GM12878 (cell line): ENCODE results near the gene BRD3. TPM values are rescaled to one million over a fixed set of nuclear protein-coding genes. Genes with fewer than 3 reads are reported as not detected.

Experiments
- ATAC-seq: fragments of 200-7000 bp; cut with Tn5 transposase; 3 replicates; pipeline ENCODE4 v1.9.1; 2020; ENCODE audit warnings: mild to moderate bottlenecking, moderate library complexity
- BruUV-seq: library from RNA; stranded (reverse); fragments of 400-500 nt; replicated peaks from 2 replicates; lab custom pipeline; 2021; lab: Mats Ljungman, UMichigan
- CTCF ChIA-PET: fragments of 300-600 bp; sonication (Branson Sonifier 250); formaldehyde crosslinking; extraction: SDS; loops from one replicate; lab custom pipeline; 2021; ENCODE audit warnings: inconsistent platforms; lab: Yijun Ruan, JAX
- POLR2A ChIA-PET: fragments of 350-600 bp; formaldehyde crosslinking; extraction: SDS; loops from one replicate; lab custom pipeline; 2021; ENCODE audit warnings: inconsistent platforms; lab: Charles Lee
- RAD21 ChIA-PET: fragments of 300-600 bp; sonication (Branson Sonifier 250); formaldehyde crosslinking; loops from one replicate; lab custom pipeline; 2023; ENCODE audit warnings: antibody characterized with exemption; ENCODE audit not compliant: unreplicated experiment; lab: Charles Lee
- SMC1A ChIA-PET: fragments of 300-600 bp; sonication (Branson Sonifier 250); formaldehyde crosslinking; loops from one replicate; lab custom pipeline; 2023; ENCODE audit not compliant: unreplicated experiment, uncharacterized antibody; lab: Charles Lee
- DNase-seq: peaks from one replicate; pipeline ENCODE4 v3.0.0-alpha.2; 2011; ENCODE audit warnings: low read depth, low spot score
- FAIRE-seq: peaks from 3 replicates; lab custom pipeline; 2011; peaks lifted over from hg19 to GRCh38; lab: Jason Lieb, UNC
- H2AFZ ChIP-seq: 2 replicates; pipeline ENCODE4 v1.6.0; 2011; ENCODE audit warnings: low read depth, low read length, control low read depth; ENCODE audit not compliant: control insufficient read depth
- H3K27ac ChIP-seq: 2 replicates; pipeline ENCODE4 v1.5.1; 2011; ENCODE audit warnings: control low read depth; ENCODE audit not compliant: control insufficient read depth, insufficient read depth
- H3K27me3 ChIP-seq, 2 experiments: replicated peaks in 1 of 2; 2 replicates each; pipeline versions ENCODE4 v1.6.0 to v1.6.1; 2011; ENCODE audit warnings: low read length in 1 of 2; ENCODE audit not compliant: control insufficient read depth in 2 of 2, insufficient read depth in 2 of 2
- H3K36me3 ChIP-seq, 2 experiments: 2 replicates each; pipeline ENCODE4 v1.5.1; 2011; ENCODE audit warnings: low read length in 1 of 2; ENCODE audit not compliant: control insufficient read depth in 2 of 2, insufficient read depth in 2 of 2
- H3K4me1 ChIP-seq: 2 replicates; pipeline ENCODE4 v1.6.1; 2011; ENCODE audit warnings: mild to moderate bottlenecking, low read length, moderate library complexity, mixed read lengths; ENCODE audit not compliant: control insufficient read depth, insufficient read depth
- H3K4me2 ChIP-seq: 2 replicates; pipeline ENCODE4 v1.6.0; 2011; ENCODE audit warnings: control low read depth; ENCODE audit not compliant: control insufficient read depth, insufficient read depth
- H3K4me3 ChIP-seq: fragments of 200-600 bp; sonication (generic); 2 replicates; pipeline ENCODE4 v1.5.1; 2016
- H3K79me2 ChIP-seq: 2 replicates; pipeline ENCODE4 v1.6.0; 2011; ENCODE audit warnings: low read length; ENCODE audit not compliant: control insufficient read depth, insufficient read depth
- H3K9ac ChIP-seq: 2 replicates; pipeline ENCODE4 v1.8.0; 2011; ENCODE audit warnings: low read length, control low read depth, mixed read lengths; ENCODE audit not compliant: control insufficient read depth, insufficient read depth
- H3K9me3 ChIP-seq: replicated peaks from 3 replicates; pipeline ENCODE4 v1.5.1; 2011; ENCODE audit warnings: mild to moderate bottlenecking, low read length; ENCODE audit not compliant: control insufficient read depth, insufficient read depth
- H4K20me1 ChIP-seq: 2 replicates; pipeline ENCODE4 v1.6.0; 2011; ENCODE audit not compliant: control insufficient read depth, insufficient read depth
- ATF7 ChIP-seq: fragments of 450-650 bp; IDR thresholded peaks from 2 replicates; pipeline ENCODE4 v1.6.1; 2016; ENCODE audit warnings: low read depth, mild to moderate bottlenecking
- BACH1 ChIP-seq: fragments of 450-650 bp; IDR thresholded peaks from 2 replicates; pipeline ENCODE4 v1.6.1; 2017; ENCODE audit warnings: mild to moderate bottlenecking, borderline replicate concordance
- EP300 ChIP-seq, 2 experiments: fragments of 150-350 bp in 1 of 2; IDR thresholded peaks; 2 replicates each; pipeline ENCODE4 v1.6.1; 2011 to 2012; ENCODE audit warnings: low read depth in 2 of 2, low read length in 2 of 2, borderline replicate concordance in 1 of 2, improper control_type of control experiment in 1 of 2, inconsistent platforms in 1 of 2; ENCODE audit not compliant: control insufficient read depth in 1 of 2
- EZH2 ChIP-seq: IDR thresholded peaks from 2 replicates; pipeline ENCODE4 v1.6.1; 2012; ENCODE audit warnings: low read depth, mild to moderate bottlenecking, control low read depth, inconsistent platforms, low read length, borderline replicate concordance; ENCODE audit not compliant: control insufficient read depth
- KAT2A ChIP-seq: conservative IDR thresholded peaks from 2 replicates; pipeline ENCODE4 v1.6.1; 2011; ENCODE audit warnings: low read depth, low read length; ENCODE audit not compliant: control insufficient read depth
- PAX5 ChIP-seq: IDR thresholded peaks from 2 replicates; pipeline ENCODE4 v1.6.1; 2011; ENCODE audit warnings: low read depth, low read length, borderline replicate concordance
- POU2F2 ChIP-seq: IDR thresholded peaks from 3 replicates; pipeline ENCODE4 v1.6.1; 2011; ENCODE audit warnings: low read depth, mild to moderate bottlenecking, low read length, borderline replicate concordance
- SREBF1 ChIP-seq: IDR thresholded peaks from 2 replicates; pipeline ENCODE4 v1.6.1; 2012; ENCODE audit warnings: mild to moderate bottlenecking, low read length
- YBX1 ChIP-seq: fragments of 450-650 bp; IDR thresholded peaks from 2 replicates; pipeline ENCODE4 v1.6.1; 2016; ENCODE audit warnings: antibody characterized with exemption
- ZNF622 ChIP-seq: fragments of 450-650 bp; IDR thresholded peaks from 2 replicates; pipeline ENCODE4 v1.6.1; 2017; ENCODE audit warnings: mild to moderate bottlenecking, inconsistent platforms
- WGBS: methylation state at CpG from one replicate; pipeline ENCODE4 v1.1.6; 2016; ENCODE audit warnings: low lambda C conversion rate; ENCODE audit not compliant: insufficient replicate concordance, insufficient coverage; ENCODE audit errors: missing lambda C conversion rate; 5-methylcytosine and 5-hydroxymethylcytosine counted together
- in situ Hi-C: fragments of 300-500 bp; cut with MboI; formaldehyde crosslinking; loops from 9 replicates; pipeline ENCODE4 v1.14.3; 2018; ENCODE audit warnings: mixed read lengths
- intact Hi-C: fragments of 100-400 bp; cut with micrococcal nuclease; formaldehyde crosslinking; loops from one replicate; pipeline ENCODE4 v1.14.2; 2022; ENCODE audit not compliant: unreplicated experiment
- polyA plus RNA-seq, 11 experiments: library from polyadenylated mRNA; depleted of rRNA in 4 of 11; unstranded in 6 of 11; stranded (reverse) in 5 of 11; fragments of >200 nt; fragmentation: Nextera tagmentation in 4 of 11; fragmentation: Illumina TruSeq in 1 of 11; extraction: Ambion mirVana in 4 of 11; extraction: Trizol in 1 of 11; gene quantifications; 1 replicate in 1 of 11; 2 replicates in 10 of 11; pipeline versions ENCODE4 v1.2.1 to v1.2.3, GENCODE V29; 2011 to 2016; ENCODE audit warnings: inconsistent platforms in 2 of 11, missing spikeins in 2 of 11, low read depth in 1 of 11
- total RNA-seq, 4 experiments: library from RNA; depleted of rRNA in 3 of 4; stranded (reverse); fragments of >200 nt in 3 of 4; fragmentation: Illumina TruSeq in 1 of 4; extraction: Trizol in 1 of 4; gene quantifications; 2 replicates each; pipeline versions ENCODE4 v1.2.1 to v1.2.3, GENCODE V29; 2013 to 2021
- TF ChIP-seq, protein P1 (sequence below): fragments of 450-650 bp; conservative IDR thresholded peaks from 2 replicates; pipeline ENCODE4 v1.6.1; 2017; ENCODE audit warnings: mild to moderate bottlenecking, moderate library complexity
- TF ChIP-seq, protein P2 (sequence below): fragments of 150-350 bp; IDR thresholded peaks from 2 replicates; pipeline ENCODE4 v1.6.1; 2016; ENCODE audit warnings: low read depth, low read length
- TF ChIP-seq, protein P3 (sequence below): fragments of 450-650 bp; formaldehyde crosslinking; IDR thresholded peaks from 2 replicates; pipeline ENCODE4 v1.4.0; 2022; ENCODE audit warnings: mild to moderate bottlenecking, moderate library complexity

The BRD3 gene
- total and polyA plus RNA-seq, 10 of the 15 experiments (the other 5 are each of a cell fraction or from before 2014, with no cell fraction given) = 0.53 to 20.8 (median 4.8) TPM

DNA sequence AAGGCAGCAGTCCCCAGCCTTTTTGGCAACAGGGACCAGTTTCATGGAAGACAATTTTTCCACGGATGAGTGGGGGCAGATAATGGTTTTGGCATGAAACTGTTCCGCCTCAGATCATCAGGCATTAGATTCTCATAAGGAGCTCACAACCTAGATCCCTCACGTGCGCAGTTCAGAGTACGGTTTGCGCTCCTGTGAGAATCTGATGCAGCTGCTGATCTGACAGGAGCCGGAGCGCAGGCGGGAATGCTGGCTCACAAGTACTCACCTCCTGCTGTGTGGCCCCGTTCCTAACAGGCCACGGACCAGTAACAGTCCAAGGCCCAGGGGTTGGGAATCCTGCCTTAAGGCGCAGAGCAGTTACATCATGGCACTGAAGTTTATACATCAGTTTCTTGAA, 3.3 kb upstream of the BRD3 start (continued):
- TF ChIP-seq EP300 (IDR thresholded peaks at IDR 0.05; ENCODE audit: borderline replicate concordance in 1 of 2, control insufficient read depth in 1 of 2, low read depth in 2 of 2, low read length in 2 of 2) (no peak), YBX1 (no peak), ATF7 (no peak), POU2F2 (no peak), SREBF1 (no peak), EZH2 (no peak)
- TF ChIP-seq, protein P1, sequence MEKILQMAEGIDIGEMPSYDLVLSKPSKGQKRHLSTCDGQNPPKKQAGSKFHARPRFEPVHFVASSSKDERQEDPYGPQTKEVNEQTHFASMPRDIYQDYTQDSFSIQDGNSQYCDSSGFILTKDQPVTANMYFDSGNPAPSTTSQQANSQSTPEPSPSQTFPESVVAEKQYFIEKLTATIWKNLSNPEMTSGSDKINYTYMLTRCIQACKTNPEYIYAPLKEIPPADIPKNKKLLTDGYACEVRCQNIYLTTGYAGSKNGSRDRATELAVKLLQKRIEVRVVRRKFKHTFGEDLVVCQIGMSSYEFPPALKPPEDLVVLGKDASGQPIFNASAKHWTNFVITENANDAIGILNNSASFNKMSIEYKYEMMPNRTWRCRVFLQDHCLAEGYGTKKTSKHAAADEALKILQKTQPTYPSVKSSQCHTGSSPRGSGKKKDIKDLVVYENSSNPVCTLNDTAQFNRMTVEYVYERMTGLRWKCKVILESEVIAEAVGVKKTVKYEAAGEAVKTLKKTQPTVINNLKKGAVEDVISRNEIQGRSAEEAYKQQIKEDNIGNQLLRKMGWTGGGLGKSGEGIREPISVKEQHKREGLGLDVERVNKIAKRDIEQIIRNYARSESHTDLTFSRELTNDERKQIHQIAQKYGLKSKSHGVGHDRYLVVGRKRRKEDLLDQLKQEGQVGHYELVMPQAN = no peak

DNA sequence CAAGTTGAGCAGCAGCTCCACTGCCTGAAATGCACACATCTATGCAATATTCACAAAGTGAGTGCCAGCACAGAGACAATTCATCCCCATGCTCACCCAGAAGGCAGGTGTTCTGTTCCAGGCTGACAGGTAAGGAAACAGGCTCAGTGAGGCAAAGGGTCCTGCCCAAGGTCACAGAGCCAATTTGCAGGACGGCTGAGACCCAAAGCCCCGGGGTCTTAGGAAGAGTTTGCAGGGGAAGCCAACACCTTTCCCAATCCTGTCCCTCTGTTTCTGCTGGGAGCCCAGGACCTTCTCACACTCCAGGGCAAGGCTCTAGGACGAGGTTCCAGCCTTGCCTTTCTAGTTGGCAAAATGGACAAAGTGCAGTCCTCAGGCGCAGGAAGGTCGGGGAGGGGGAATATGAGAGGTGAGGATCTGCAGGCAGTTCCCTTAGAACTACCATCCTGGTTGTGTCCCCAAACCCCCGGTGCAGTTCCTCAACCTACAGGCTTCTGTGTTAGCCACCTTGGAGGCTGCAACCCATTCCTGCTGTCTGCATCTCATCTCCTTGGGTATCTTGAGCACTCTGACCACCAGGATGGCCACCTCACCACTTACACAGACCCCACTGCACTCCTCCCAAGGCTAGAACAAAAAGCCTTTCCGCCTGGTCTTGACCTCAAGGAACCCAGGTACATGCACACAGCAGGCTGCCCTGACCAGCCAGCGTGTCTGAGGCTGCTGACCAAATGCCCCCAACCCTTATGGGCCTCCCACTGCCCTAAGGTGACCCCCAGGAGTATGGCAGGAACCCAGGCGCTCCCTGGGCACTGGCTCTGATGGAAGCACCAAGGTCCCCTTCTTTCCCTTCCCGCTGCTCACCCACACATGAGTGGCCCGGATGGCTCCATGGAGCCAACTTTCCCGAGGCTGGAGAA, 1.9 kb upstream of the BRD3 start:
- TF ChIP-seq, protein P2, sequence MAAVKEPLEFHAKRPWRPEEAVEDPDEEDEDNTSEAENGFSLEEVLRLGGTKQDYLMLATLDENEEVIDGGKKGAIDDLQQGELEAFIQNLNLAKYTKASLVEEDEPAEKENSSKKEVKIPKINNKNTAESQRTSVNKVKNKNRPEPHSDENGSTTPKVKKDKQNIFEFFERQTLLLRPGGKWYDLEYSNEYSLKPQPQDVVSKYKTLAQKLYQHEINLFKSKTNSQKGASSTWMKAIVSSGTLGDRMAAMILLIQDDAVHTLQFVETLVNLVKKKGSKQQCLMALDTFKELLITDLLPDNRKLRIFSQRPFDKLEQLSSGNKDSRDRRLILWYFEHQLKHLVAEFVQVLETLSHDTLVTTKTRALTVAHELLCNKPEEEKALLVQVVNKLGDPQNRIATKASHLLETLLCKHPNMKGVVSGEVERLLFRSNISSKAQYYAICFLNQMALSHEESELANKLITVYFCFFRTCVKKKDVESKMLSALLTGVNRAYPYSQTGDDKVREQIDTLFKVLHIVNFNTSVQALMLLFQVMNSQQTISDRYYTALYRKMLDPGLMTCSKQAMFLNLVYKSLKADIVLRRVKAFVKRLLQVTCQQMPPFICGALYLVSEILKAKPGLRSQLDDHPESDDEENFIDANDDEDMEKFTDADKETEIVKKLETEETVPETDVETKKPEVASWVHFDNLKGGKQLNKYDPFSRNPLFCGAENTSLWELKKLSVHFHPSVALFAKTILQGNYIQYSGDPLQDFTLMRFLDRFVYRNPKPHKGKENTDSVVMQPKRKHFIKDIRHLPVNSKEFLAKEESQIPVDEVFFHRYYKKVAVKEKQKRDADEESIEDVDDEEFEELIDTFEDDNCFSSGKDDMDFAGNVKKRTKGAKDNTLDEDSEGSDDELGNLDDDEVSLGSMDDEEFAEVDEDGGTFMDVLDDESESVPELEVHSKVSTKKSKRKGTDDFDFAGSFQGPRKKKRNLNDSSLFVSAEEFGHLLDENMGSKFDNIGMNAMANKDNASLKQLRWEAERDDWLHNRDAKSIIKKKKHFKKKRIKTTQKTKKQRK = no peak
- TF ChIP-seq ZNF622 = no peak
- no peak for TF ChIP-seq SREBF1
- TF ChIP-seq KAT2A = no peak
- TF ChIP-seq BACH1 = no peak
- TF ChIP-seq PAX5 = no peak
- TF ChIP-seq, protein P3, sequence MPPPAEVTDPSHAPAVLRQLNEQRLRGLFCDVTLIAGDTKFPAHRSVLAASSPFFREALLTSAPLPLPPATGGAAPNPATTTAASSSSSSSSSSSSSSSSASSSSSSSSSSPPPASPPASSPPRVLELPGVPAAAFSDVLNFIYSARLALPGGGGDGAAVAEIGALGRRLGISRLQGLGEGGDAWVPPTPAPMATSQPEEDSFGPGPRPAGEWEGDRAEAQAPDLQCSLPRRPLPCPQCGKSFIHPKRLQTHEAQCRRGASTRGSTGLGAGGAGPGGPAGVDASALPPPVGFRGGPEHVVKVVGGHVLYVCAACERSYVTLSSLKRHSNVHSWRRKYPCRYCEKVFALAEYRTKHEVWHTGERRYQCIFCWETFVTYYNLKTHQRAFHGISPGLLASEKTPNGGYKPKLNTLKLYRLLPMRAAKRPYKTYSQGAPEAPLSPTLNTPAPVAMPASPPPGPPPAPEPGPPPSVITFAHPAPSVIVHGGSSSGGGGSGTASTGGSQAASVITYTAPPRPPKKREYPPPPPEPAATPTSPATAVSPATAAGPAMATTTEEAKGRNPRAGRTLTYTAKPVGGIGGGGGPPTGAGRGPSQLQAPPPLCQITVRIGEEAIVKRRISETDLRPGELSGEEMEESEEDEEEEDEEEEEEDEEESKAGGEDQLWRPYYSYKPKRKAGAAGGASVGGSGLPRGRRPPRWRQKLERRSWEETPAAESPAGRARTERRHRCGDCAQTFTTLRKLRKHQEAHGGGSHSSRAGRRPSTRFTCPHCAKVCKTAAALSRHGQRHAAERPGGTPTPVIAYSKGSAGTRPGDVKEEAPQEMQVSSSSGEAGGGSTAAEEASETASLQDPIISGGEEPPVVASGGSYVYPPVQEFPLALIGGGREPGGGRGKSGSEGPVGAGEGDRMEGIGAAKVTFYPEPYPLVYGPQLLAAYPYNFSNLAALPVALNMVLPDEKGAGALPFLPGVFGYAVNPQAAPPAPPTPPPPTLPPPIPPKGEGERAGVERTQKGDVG (CRISPR knock-in tag) = no peak
- no TSS peak for BruUV-seq
- Histone ChIP-seq H3K36me3 (no peaks in the 10 kb centered on the region), H3K27ac (no peak overlapping the region), H3K9ac (no peak overlapping the region), H3K4me2 (no peak overlapping the region), H3K4me3 (no peak overlapping the region; the same call in 1 of the 2 replicates), H3K79me2 (peaks cover 18% of the 10 kb centered on the region), H4K20me1 (peaks cover 2% of the 10 kb centered on the region), H3K27me3 (peaks cover 3% of the 10 kb centered on the region in 2 experiments; a peak in 2 of 4 replicates), H2AFZ (no peak overlapping the region), H3K9me3 (no peaks in the 10 kb centered on the region), H3K4me1 (0 out of 2 replicates have a peak, but pooled peaks cover 3% of the 10 kb centered on the region)
- no peak for FAIRE-seq
- POLR2A ChIA-PET = no interaction called here
- in situ Hi-C loops = no loop called here
- ATAC-seq = no peak
- SMC1A ChIA-PET = no interaction called here
- RAD21 ChIA-PET = no interaction called here
- intact Hi-C loops = no loop called here
- CTCF ChIA-PET = no interaction called here
- WGBS = 41% methylated on average over 12 of the region's 12 CpGs
- no peak for DNase-seq
